Motor neuron (in vitro differentiated cells): ENCODE data around the gene HOMER1. TPM values are rescaled to one million over a fixed set of nuclear protein-coding genes. Genes with fewer than 3 reads are reported as not detected.

Experiments
- ATAC-seq, 8 experiments: fragments of 200-7000 bp; cut with Tn5 transposase; replicated peaks in 6 of 8; 2 replicates each; pipeline ENCODE4 v1.8.0; 2021; ENCODE audit warnings: mild to moderate bottlenecking in 8 of 8, moderate library complexity in 8 of 8
- H3K27ac ChIP-seq, 2 donors: fragments of 250-450 bp; sonication (Bioruptor Pico); 2 replicates each; pipeline ENCODE4 v1.9.0; 2021; ENCODE audit warnings: antibody characterized with exemption in 2 of 2, mild to moderate bottlenecking in 2 of 2, moderate library complexity in 1 of 2
- H3K4me1 ChIP-seq, 2 donors: fragments of 250-450 bp; sonication (Bioruptor Pico); replicated peaks in 1 of 2; 2 replicates each; pipeline ENCODE4 v1.6.1; 2021; ENCODE audit warnings: antibody characterized with exemption in 2 of 2, mild to moderate bottlenecking in 2 of 2, moderate library complexity in 1 of 2
- H3K4me3 ChIP-seq, 5 donors: fragments of 250-450 bp; sonication (Bioruptor Pico); 2 replicates each; pipeline ENCODE4 v1.9.0; 2021; ENCODE audit warnings: antibody characterized with exemption in 5 of 5, mild to moderate bottlenecking in 5 of 5, moderate library complexity in 4 of 5
- WGBS, 10 experiments: fragments of 450-650 bp; shearing (Covaris generic); methylation state at CpG; one replicate each; pipeline ENCODE4 v1.0.0; 2022; 5-methylcytosine and 5-hydroxymethylcytosine counted together
- in situ Hi-C, 9 experiments: fragments of 400-800 bp; cut with MboI; loops; one replicate each; pipeline ENCODE4 v1.15.0; 2021; ENCODE audit warnings: low sequenced_read_pairs in 9 of 9, low pct_unique_long_range_greater_than_20kb in 2 of 9; ENCODE audit not compliant: unreplicated experiment in 9 of 9
- total RNA-seq, 8 experiments: library from RNA; unstranded; fragments of 300-600 nt; gene quantifications; 2 replicates each; pipeline versions ENCODE4 v1.2.3 to v1.2.4, GENCODE V29; 2022

The HOMER1 gene
- total RNA-seq, 8 experiments from 2014 or later, result 5.5 to 43.3 (median 21.0) TPM

DNA sequence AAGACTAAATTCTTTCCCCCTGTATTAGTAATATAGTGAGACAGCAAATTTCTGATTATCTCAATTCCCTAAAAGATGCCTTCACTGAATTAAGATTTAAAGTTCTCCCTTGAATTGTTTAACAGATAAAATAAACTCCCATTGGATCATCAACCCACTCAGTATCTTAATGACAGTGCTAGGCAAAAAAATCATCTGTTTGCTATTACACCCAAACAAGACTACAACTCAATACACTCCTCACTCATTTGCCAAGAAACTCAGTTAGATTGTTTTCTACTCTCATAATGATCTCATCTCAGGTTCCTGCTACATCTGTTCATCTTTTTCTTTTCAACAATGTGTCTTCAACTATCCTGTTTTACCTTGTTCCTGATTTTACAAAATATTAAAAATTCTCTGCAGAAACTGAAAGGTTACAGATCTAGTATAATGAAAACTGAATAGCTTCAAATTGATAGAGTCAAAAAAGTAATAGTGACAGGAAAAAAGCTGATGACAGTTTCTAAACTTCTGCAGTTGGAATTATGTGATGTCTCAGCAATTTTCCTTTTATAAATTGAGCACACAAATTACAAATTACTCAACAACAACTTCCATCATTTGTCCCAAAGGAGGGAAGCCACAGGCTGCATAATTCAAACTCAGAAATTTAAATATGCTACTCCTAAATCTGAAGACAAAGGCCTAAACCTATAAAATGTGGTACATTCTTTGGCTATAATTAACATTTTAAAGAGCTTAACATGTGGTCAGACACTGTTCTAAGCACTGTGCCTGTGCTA is 39.4 kb downstream of the HOMER1 start:
- Histone ChIP-seq H3K27ac (no peak overlapping the region), H3K4me3 (no peak overlapping the region), H3K4me1 (no peaks in the 10 kb centered on the region)
- in situ Hi-C loops, result loop anchor here in 3 of 9 experiments (25.0 kb wide), 3 partner anchors 312 to 462 kb away; no protein-coding TSS in a partner anchor
- ATAC-seq, result peak in 3 of 8 experiments; percentile 73 to 87 (median 84)

DNA sequence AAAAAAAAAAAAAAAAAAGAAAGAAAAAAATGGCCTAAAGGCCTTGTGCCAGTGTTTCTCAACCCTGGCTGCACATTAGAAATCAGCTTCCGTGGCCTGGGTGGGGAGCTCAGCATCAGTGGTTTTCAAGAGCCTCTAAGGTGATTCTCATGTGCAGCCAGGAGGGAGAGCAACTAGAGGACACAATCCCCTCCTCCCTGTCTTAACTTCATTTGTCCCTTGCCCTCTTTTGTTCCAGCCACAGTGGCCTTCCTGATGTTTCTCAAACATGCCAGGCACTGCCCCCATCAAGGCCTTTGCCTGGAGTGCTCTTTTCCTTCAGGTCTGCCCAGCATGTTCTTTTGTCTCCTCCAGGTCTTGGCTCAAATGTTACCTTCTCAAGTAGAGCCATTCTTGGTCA is 42.4 kb downstream of the HOMER1 start:
- in situ Hi-C loops, result loop anchor here in 3 of 9 experiments (25.0 kb wide), 3 partner anchors 309 to 459 kb away; no protein-coding TSS in a partner anchor
- H3K27ac ChIP-seq, result no peak overlapping the region
- ATAC-seq, result peak in 1 of 8 experiments; percentile 5
- H3K4me3 ChIP-seq, result no peak overlapping the region
- WGBS, 10 experiments, result 60 to 100% methylated on average over 1 of the region's 1 CpG; no CpG with 5 or more reads in 8 of the 10 experiments
- no peaks in the 10 kb centered on the region for H3K4me1 ChIP-seq

DNA sequence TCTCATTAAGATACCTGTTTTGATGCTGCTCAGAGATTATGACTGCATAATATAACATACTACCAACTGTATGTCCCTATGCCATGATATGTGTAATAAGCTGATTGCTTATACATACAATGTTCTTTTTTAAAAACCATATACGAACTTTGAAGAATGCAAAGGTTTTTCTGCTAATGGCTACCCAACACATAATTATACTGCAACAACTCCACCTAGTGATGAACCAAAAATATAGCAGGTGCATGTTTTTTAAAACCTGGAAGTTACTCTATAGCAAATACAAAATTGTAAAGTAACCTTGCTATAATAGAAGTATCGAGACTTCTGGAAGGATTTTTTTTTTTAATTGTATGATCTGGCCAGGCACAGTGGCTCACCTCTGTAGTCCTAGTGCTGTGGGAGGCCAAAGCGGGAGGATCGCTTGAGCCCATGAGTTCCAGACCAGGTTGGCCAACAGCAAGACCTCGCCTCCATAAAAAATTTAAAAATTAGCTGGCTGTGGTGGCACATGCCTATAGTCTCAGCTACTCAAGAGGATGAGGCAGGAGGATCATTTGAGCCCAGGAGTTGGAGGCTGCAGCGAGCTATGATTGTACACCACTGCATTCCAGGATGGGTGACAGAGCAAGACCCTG is 49.1 kb downstream of the HOMER1 start:
- H3K27ac ChIP-seq, result no peak overlapping the region
- in situ Hi-C loops, result loop anchor here in 4 of 9 experiments (10.0 to 25.0 kb wide), 4 partner anchors 303 to 453 kb away; no protein-coding TSS in a partner anchor
- ATAC-seq, result peak in 3 of 8 experiments; percentile 50 to 72 (median 58)
- H3K4me3 ChIP-seq, result no peak overlapping the region
- WGBS, 10 experiments, result 10 to 100% (median 66%) methylated on average over 1 to 5 of the region's 6 CpGs; no CpG with 5 or more reads in 1 of the 10 experiments
- no peaks in the 10 kb centered on the region for H3K4me1 ChIP-seq

GRCh38 chr5:79464278-79464677 is 49.7 kb downstream of the HOMER1 start:
- ATAC-seq, result no peak
- WGBS, 10 experiments, result 50 to 100% (median 76%) methylated on average over 1 to 3 of the region's 3 CpGs
- Histone ChIP-seq H3K4me1 (no peaks in the 10 kb centered on the region), H3K4me3 (no peak overlapping the region), H3K27ac (no peak overlapping the region)
- in situ Hi-C loops, result loop anchor here in 4 of 9 experiments (10.0 to 25.0 kb wide), 4 partner anchors 302 to 452 kb away; no protein-coding TSS in a partner anchor

GRCh38 chr5:79459626-79460025 is 54.3 kb downstream of the HOMER1 start:
- no peaks in the 10 kb centered on the region for H3K4me1 ChIP-seq
- 30 to 100% (median 90%) methylated on average over 1 to 2 of the region's 2 CpGs for WGBS, 10 experiments
- no peak overlapping the region for H3K27ac ChIP-seq
- H3K4me3 ChIP-seq, result no peak overlapping the region
- ATAC-seq, result no peak
- in situ Hi-C loops, result loop anchor here in 4 of 9 experiments (10.0 to 25.0 kb wide), 4 partner anchors 297 to 447 kb away; no protein-coding TSS in a partner anchor

DNA sequence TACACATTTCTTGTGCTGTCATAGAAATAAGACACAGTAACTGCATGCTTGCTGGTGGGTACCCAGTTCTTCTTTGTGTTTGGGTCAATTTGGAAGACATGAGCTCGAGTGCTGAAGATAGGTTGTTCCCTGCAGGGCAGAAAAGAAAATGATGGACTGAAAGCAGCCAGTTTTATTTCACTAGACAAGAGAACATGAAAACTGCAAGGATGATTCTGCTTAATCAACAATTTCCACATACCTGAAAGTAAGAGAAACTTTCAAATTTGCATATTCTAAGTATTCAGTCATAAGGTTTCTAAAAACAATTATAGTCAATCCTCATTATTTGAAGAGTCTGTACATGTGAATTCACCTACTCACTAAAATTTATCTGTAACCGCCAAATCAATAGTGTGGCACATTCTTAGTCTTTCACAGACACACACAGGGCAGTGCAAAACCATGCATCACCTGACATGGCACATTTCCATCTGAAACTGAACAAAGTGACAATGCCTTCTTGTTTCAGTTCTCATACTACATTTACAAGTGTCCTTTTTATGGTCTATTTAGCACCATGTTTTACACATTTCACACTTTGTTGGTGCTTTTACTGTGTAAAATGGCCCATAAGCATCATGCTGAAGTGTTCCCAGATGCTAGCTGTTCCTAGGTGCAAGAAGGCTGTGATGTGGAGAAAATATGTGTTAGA is 56.9 kb downstream of the HOMER1 start:
- Histone ChIP-seq H3K4me3 (no peak overlapping the region), H3K4me1 (no peaks in the 10 kb centered on the region), H3K27ac (no peak overlapping the region)
- 67 to 100% (median 92%) methylated on average over 1 to 2 of the region's 2 CpGs for WGBS, 10 experiments
- in situ Hi-C loops, result loop anchor here in 3 of 9 experiments (25.0 kb wide), 3 partner anchors 295 to 445 kb away; no protein-coding TSS in a partner anchor
- no peak for ATAC-seq

GRCh38 chr5:79456400-79456799 is 57.5 kb downstream of the HOMER1 start:
- in situ Hi-C loops, result loop anchor here in 3 of 9 experiments (25.0 kb wide), 3 partner anchors 294 to 444 kb away; no protein-coding TSS in a partner anchor
- Histone ChIP-seq H3K4me1 (no peaks in the 10 kb centered on the region), H3K4me3 (no peak overlapping the region), H3K27ac (no peak overlapping the region)
- no peak for ATAC-seq

GRCh38 chr5:79454043-79454442 is 59.9 kb downstream of the HOMER1 start:
- in situ Hi-C loops, result loop anchor here in 3 of 9 experiments (25.0 kb wide), 3 partner anchors 292 to 442 kb away; no protein-coding TSS in a partner anchor
- no peak overlapping the region for H3K27ac ChIP-seq
- no peak overlapping the region for H3K4me3 ChIP-seq
- peak in 1 of 8 experiments; percentile 30 for ATAC-seq
- no peaks in the 10 kb centered on the region for H3K4me1 ChIP-seq
- WGBS, 10 experiments, result 27 to 100% (median 88%) methylated on average over 2 to 4 of the region's 4 CpGs

- 33 to 100% (median 75%) methylated on average over 1 to 2 of the region's 2 CpGs; no CpG with 5 or more reads in 1 of the 10 experiments for WGBS, 10 experiments
- Histone ChIP-seq H3K4me3 (no peak overlapping the region), H3K27ac (no peak overlapping the region), H3K4me1 (no peaks in the 10 kb centered on the region)
- in situ Hi-C loops, result no loop called here
- ATAC-seq, result no peak
Observed at GRCh38 chr5:79448336-79448735, 65.6 kb downstream of the HOMER1 start.

DNA sequence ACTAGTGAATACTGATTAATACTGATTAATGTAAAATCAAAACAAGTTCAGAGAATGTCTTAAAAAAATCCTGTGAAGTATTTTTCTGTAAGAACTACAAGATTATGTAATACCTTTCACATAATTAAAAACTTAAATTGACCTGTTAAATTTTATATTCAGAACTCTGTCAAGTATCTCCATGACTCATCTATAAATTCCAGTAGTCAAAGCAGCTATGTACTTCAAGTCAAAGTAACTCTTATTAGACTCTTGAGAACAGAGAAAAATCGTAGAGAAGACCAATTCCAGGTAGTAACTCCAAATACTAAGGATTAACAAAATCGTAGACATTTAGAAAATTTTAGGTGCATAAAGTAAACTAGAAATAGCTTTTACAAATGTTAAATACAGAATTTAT is 77.1 kb downstream of the HOMER1 start:
- Histone ChIP-seq H3K27ac (no peak overlapping the region), H3K4me1 (no peaks in the 10 kb centered on the region), H3K4me3 (no peak overlapping the region)
- no peak for ATAC-seq
- WGBS, 10 experiments, result 41 to 100% (median 95%) methylated on average over 1 to 2 of the region's 2 CpGs
- in situ Hi-C loops, result no loop called here

GRCh38 chr5:79436224-79436623 is 77.7 kb downstream of the HOMER1 start:
- H3K27ac ChIP-seq, result no peak overlapping the region
- H3K4me3 ChIP-seq, result no peak overlapping the region
- H3K4me1 ChIP-seq, result no peaks in the 10 kb centered on the region
- in situ Hi-C loops, result no loop called here
- peak in 1 of 8 experiments; percentile 28 for ATAC-seq
- WGBS, 10 experiments, result 50 to 100% (median 88%) methylated on average over 1 to 3 of the region's 3 CpGs

DNA sequence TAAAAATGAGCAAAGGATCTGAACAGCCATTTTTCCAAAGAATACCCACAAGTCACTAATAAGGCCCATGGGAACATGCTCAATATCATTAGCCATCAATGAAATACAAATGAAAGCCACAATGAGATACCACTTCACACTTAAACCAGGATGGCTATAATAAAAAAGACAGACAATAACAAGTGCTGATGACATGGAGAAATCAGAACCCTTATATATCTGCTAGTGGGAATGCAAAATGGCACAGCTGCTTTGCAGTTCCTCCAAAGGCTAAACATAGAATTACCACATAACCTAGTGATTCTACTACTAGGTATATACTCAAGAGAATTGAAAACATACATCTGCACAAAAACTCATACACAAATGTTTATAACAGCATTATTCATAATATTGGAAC is 83.7 kb downstream of the HOMER1 start:
- Histone ChIP-seq H3K27ac (no peak overlapping the region), H3K4me3 (no peak overlapping the region), H3K4me1 (no peaks in the 10 kb centered on the region)
- no peak for ATAC-seq
- in situ Hi-C loops, result no loop called here

DNA sequence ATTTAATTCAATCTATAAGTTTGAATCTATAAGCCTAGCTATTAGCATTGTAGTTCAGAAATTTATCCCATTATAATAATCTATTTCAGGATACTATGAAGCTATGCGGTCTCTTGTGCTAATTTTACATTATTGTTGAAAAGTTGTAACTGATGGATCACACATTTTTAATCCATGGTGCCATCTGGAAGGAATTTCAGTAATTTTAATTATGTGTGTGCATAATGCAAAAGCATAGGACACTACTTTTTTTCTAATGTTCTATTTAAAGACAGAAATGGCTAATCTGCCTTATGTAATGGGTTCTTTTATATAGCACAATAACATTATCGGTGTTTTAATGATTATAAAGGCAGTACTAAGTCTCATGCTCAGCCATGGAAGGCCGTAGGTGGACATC is 90.6 kb downstream of the HOMER1 start:
- ATAC-seq, result peak in 3 of 8 experiments; percentile 36 to 76 (median 40)
- in situ Hi-C loops, result no loop called here
- no peak overlapping the region for H3K4me3 ChIP-seq
- 20 to 100% (median 67%) methylated on average over 2 to 3 of the region's 3 CpGs; no CpG with 5 or more reads in 1 of the 10 experiments for WGBS, 10 experiments
- H3K27ac ChIP-seq, result no peak overlapping the region
- no peaks in the 10 kb centered on the region for H3K4me1 ChIP-seq
